Panc1 (cell line): ENCODE results near the gene RABL6. TPM values are rescaled to one million over a fixed set of nuclear protein-coding genes. Genes with fewer than 3 reads are reported as not detected.

ENCODE experiments used
- ATAC-seq: fragments of 200-7000 bp; cut with Tn5 transposase; 2 replicates; pipeline ENCODE4 v1.9.1; 2020; ENCODE audit warnings: mild to moderate bottlenecking, moderate library complexity
- BruUV-seq: library from RNA; stranded (reverse); fragments of 400-500 nt; replicated peaks from 2 replicates; lab custom pipeline; 2021; lab: Mats Ljungman, UMichigan
- CTCF ChIA-PET: fragments of 300-600 bp; sonication (Branson Sonifier 250); formaldehyde crosslinking; loops from one replicate; lab custom pipeline; 2022; ENCODE audit warnings: antibody characterized with exemption; lab: Charles Lee
- POLR2A ChIA-PET: fragments of 300-600 bp; sonication (Branson Sonifier 250); formaldehyde crosslinking; loops from one replicate; lab custom pipeline; 2022; ENCODE audit warnings: antibody characterized with exemption; lab: Charles Lee
- DNase-seq: peaks from one replicate; pipeline ENCODE4 v3.0.0-alpha.2; 2010; ENCODE audit warnings: low read depth, low spot score
- H3K27ac ChIP-seq: 2 replicates; pipeline ENCODE4 v1.5.1; 2011; ENCODE audit warnings: mild to moderate bottlenecking, low read length, inconsistent platforms
- H3K27me3 ChIP-seq: fragments of 200-500 bp; sonication (Bioruptor generic); 2 replicates; pipeline ENCODE4 v1.6.0; 2014; ENCODE audit warnings: low read length, inconsistent platforms; ENCODE audit not compliant: control insufficient read depth, insufficient read depth
- H3K36me3 ChIP-seq: fragments of 200-500 bp; sonication (Bioruptor generic); 2 replicates; pipeline ENCODE4 v1.5.1; 2014; ENCODE audit warnings: inconsistent platforms, mild to moderate bottlenecking, low read length, moderate library complexity; ENCODE audit not compliant: control insufficient read depth, insufficient read depth
- H3K4me1 ChIP-seq: 2 replicates; pipeline ENCODE4 v1.5.1; 2011; ENCODE audit warnings: inconsistent platforms, mild to moderate bottlenecking, low read length, moderate library complexity; ENCODE audit not compliant: control insufficient read depth, insufficient read depth
- H3K4me3 ChIP-seq, 2 experiments: 2 replicates each; pipeline ENCODE4 v1.5.1; 2011 to 2012; ENCODE audit warnings: low read depth in 2 of 2, low read length in 2 of 2, mild to moderate bottlenecking in 2 of 2, inconsistent platforms in 1 of 2, moderate library complexity in 1 of 2
- H3K9me3 ChIP-seq: fragments of 200-500 bp; sonication (Bioruptor generic); 2 replicates; pipeline ENCODE4 v1.5.1; 2014; ENCODE audit warnings: low read depth, mild to moderate bottlenecking, inconsistent platforms, low read length, moderate library complexity; ENCODE audit not compliant: control insufficient read depth, insufficient read depth
- CTCF ChIP-seq: fragments of 450-650 bp; IDR thresholded peaks from 2 replicates; pipeline ENCODE4 v1.5.1; 2017; ENCODE audit warnings: mild to moderate bottlenecking
- POLR2AphosphoS5 ChIP-seq: IDR thresholded peaks from 2 replicates; pipeline ENCODE4 v1.6.1; 2012; ENCODE audit warnings: mild to moderate bottlenecking, low read depth, low read length, moderate library complexity
- REST ChIP-seq, 2 experiments: IDR thresholded peaks; 2 replicates each; pipeline ENCODE4 v1.6.1; 2011 to 2012; ENCODE audit warnings: low read depth in 2 of 2, control low read depth in 1 of 2, low read length in 1 of 2, mild to moderate bottlenecking in 1 of 2, moderate library complexity in 1 of 2; ENCODE audit not compliant: insufficient read depth in 1 of 2
- SIN3A ChIP-seq: IDR thresholded peaks from 2 replicates; pipeline ENCODE4 v1.6.1; 2012; ENCODE audit warnings: low read depth, mild to moderate bottlenecking, low read length, moderate library complexity, borderline replicate concordance; ENCODE audit not compliant: insufficient read depth
- TCF7L2 ChIP-seq: IDR thresholded peaks from 2 replicates; pipeline ENCODE4 v1.6.1; 2011; ENCODE audit warnings: mild to moderate bottlenecking, low read depth, low read length, inconsistent platforms
- in situ Hi-C: cut with HindIII; loops from 2 replicates; pipeline ENCODE4 v1.10.0; 2016; ENCODE audit warnings: low sequenced_read_pairs, low pct_unique_long_range_greater_than_20kb
- intact Hi-C: fragments of 100-400 bp; cut with micrococcal nuclease; formaldehyde crosslinking; loops from one replicate; pipeline ENCODE4 v1.10.0; 2022; ENCODE audit not compliant: unreplicated experiment
- total RNA-seq: library from RNA; stranded (reverse); gene quantifications from one replicate; pipeline ENCODE4 v1.2.1, GENCODE V29; 2021; ENCODE audit not compliant: unreplicated experiment

RABL6 gene
- total RNA-seq, 1 experiment from 2014 or later, result 106 TPM

- ChIA-PET POLR2A (no interaction called here), CTCF (no interaction called here)
- Histone ChIP-seq H3K36me3 (peaks cover 2% of the 10 kb centered on the region; the same call in 1 of the 2 replicates), H3K9me3 (no peaks in the 10 kb centered on the region), H3K27ac (no peak overlapping the region), H3K4me1 (peaks cover 5% of the 10 kb centered on the region; the same call in 1 of the 2 replicates), H3K27me3 (no peaks in the 10 kb centered on the region), H3K4me3 (no peak overlapping the region)
- no peak for DNase-seq
- intact Hi-C loops, result no loop called here
- ATAC-seq, result no peak
- in situ Hi-C loops, result no loop called here
- 0 out of 2 replicates have a peak, but pooled peaks have one; percentile 14 for TF ChIP-seq POLR2AphosphoS5
- no peak for TF ChIP-seq TCF7L2
- BruUV-seq, result no TSS peak
Measured at GRCh38 chr9:136803551-136804508, 3.9 kb upstream of the RABL6 start.

- H3K4me1 ChIP-seq, result peaks cover 11% of the 10 kb centered on the region
- POLR2A ChIA-PET, result no interaction called here
- intact Hi-C loops, result no loop called here
Measured at GRCh38 chr9:136804509-136805206, 3.1 kb upstream of the RABL6 start.

More at GRCh38 chr9:136804509-136805206, 3.1 kb upstream of the RABL6 start:
- Histone ChIP-seq H3K36me3 (peaks cover 2% of the 10 kb centered on the region; the same call in 1 of the 2 replicates), H3K4me3 (no peak overlapping the region), H3K27ac (no peak overlapping the region), H3K27me3 (no peaks in the 10 kb centered on the region), H3K9me3 (no peaks in the 10 kb centered on the region)
- DNase-seq (no peak), ATAC-seq (no peak)
- no peak for TF ChIP-seq SIN3A
- TF ChIP-seq POLR2AphosphoS5, result no peak
- no peak for TF ChIP-seq REST (IDR thresholded peaks at IDR 0.05; ENCODE audit: insufficient read depth in 1 of 2, low read depth in 2 of 2, low read length in 1 of 2)
- TF ChIP-seq TCF7L2, result no peak
- no peak for TF ChIP-seq CTCF
- no TSS peak for BruUV-seq
- in situ Hi-C loops, result no loop called here
- CTCF ChIA-PET, result no interaction called here
